DMS79 treated with DMSO at 0.1 percent for 48 hours (cell line): ENCODE results near the gene MOB2.

Experiments
- DNase-seq: peaks from one replicate; lab custom pipeline; 2025; lab: John Stamatoyannopoulos, UW

The MOB2 gene

DNA sequence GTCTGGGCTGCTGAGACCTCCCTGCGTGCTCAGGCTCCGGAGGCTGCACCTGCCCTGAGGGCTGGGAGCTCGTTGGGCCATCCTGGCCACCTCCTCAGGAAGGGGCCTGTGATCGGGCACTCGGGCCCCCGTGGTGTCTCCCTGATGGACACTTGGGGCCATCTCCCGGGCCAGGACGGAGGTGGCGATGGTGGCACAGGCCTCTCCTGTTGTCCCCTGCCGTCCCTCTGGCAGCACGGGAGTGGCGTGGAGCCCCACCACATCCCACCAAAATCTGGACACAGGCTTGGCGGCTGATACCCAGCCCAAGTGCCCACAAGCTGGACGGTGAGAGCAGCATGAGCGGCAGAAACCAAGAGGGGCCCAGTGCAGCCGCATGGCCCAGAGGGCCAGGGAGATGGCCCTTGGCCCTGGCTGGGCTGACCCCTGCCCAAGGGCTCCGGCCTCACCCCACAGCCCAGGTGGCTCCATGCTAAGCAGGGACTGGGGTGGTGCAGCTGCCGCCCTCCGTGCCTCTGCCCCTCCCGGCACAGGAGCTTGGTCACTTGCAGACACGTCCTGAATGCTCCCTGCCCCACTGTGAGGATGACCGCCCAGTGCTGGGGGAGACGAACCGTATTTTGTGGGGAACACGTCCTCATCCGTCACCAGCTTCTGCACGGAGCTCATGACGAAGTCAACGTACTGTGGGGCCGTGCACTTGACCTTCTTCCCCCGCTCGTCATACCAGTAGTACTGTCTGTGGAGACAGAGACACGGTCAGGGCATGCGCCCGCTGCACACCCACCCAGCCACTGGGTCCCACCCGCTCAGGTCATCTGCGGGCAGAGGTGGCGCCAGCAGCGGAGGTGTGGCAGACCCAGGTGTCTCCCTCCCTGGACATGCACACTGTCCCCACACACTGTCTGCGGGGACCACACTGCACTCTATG, 15.6 kb downstream of the MOB2 start:
- DNase-seq = no peak

DNA sequence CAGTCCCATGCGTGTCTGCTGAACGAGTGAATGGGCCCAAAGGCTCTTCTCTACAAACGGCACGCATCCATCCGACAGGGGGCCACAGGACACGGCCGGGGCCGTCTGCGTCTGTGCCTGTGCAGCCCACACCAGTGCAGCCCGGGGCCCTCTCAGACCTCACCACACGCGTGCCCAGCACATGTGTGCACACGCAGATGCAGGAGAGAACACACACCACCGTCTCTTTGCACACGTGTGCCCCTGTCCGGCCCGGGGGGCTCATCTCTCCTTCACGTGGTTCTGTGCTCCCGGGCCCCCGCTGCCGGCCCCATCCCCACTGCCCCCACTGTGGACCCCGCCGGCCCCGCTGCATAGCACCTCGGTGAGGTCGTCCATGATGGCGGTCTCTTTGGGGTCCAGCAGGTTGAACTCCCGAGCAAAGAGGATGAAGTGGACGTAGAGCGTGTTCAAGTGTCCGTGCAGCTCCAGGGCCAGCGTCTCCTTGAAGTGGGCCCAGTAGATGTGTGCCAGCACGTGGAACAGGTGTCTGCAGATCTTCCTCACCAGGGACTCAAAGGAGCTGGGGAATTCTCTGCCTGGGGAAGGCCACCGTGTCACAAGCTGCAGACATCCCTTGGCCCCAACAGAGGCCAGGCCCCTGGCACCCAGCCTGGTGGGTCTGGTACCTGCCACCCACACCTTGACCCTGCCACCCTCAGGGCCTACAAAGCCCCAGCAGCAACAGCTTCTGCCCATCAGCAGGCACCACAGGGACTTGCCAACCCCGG, 16.5 kb downstream of the MOB2 start:
- no peak for DNase-seq

GRCh38 chr11:1469287-1469910, 17.2 kb downstream of the MOB2 start:
- DNase-seq = no peak

DNA sequence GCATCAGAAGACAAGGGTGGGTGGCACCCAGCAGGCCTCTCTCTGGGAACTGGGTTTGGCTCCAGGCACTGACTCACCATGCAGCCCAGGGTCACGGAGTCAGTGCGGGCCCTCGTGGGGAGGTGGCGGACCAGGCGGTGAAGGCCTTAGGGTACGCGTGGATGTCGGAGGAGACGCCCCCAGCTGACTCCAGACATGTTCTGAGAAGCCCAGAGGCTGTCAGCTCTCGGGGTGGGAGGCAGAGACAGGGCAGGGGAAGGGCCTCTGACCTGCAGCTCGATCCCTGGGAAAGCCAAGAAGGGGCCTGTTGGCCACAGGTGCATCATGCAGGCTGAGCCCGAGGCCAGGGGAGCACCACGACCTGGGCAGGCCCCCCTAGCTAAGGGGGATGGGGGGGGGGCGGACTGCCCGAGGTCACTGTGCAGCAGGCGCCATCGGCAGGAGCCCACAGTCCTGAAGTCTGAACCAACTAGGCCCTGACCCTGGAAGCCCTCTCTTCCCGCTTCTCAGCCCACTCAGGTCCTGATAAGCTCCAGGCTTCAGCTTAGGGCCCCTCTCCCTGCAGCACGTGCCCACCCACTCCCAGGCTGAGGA, 18.0 kb downstream of the MOB2 start:
- no peak for DNase-seq

GRCh38 chr11:1468002-1468401, 18.6 kb downstream of the MOB2 start:
- no peak for DNase-seq

GRCh38 chr11:1467270-1467669, 19.3 kb downstream of the MOB2 start:
- DNase-seq = no peak

- DNase-seq = no peak
These were observed 19.8 kb downstream of the MOB2 start for GRCh38 chr11:1466784-1467183.

GRCh38 chr11:1463056-1463455, 23.5 kb downstream of the MOB2 start:
- no peak for DNase-seq

- no peak for DNase-seq
These were observed 23.9 kb downstream of the MOB2 start for GRCh38 chr11:1462698-1462975.

DNA sequence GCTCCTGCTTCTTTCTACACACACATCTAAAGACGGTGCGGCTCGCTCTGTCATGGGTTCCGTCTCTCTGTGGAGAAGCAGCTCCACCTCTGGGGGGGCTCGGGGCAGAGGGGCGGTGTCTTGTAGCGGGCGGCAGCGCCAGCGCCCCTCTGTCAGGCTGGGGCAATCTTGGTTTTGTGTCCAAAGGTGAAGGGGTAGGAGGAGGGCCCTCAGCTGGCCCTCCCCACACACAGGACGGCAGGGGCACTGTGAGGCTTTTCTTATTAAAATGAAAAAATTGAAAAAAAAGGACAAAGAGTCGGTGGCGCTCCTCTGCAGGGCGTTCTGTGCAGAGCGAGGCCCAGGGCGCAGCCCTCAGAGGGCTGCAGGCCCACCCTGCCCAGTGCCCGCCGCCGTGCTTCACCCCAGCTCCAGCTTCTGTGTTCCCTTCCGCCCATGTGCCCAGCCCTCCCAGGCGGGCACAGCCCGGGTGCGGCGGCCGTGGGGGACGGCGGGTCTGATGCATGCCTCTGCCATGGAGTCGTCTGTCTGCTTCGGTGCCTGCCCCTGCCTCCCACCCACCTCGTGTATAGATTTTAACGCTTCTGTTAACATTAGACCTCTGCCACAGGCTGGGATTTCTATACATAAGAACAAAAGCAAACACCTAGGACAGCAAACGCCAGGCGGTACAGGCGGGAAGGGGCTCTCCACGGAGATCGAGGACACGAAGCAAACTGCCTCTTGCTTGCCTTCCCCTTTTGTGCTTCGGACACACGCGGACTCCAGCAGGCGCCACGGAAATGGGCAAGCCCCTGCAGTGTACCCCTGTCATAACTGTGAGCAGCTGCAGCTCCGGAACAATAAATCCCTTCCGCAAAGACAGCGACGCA, 24.5 kb downstream of the MOB2 start:
- DNase-seq = no peak

DNA sequence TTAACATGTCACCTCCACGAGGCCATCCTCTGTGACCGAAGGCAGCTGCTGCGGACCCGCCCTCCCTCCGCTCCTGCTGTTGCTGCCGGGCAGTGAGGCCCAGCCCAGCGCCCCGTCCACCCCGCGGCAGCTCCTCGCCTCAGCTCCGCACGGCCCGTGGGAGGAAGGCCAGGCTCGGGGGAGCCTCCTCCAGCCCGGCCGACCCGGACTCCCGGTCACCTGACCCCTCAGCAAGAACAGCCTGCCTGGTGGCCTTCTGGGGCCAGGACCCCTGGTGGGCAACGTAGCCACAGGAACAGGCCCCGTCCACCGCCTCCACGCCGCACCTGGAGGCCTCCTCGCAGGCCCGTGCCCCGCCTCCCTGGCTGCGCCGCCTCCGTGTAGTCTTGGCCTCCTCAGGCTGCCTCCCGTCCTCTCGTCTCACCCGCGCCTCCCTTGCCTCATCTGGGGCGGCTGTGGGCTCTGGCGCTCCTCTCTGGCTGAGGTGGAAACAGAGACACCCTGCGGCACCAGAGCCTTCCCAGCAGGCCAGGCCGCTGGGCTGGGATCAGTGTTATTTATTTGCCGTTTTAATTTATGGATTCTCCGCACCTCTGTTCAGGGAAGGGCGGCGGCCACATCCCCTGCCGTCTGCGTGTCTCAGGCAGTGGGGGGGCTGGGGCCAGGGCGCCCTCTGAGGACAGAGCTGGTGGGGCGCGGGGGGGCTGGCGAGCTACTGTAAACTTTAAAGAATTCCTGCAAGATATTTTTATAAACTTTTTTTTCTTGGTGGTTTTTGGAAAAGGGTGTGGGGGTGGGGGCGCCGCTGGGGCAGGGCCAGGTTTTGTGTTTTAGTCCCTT, 25.4 kb downstream of the MOB2 start:
- DNase-seq = no peak

GRCh38 chr11:1460396-1460985, 26.1 kb downstream of the MOB2 start:
- DNase-seq = no peak

- DNase-seq = no peak
These were observed 26.7 kb downstream of the MOB2 start for GRCh38 chr11:1459764-1460395.

DNA sequence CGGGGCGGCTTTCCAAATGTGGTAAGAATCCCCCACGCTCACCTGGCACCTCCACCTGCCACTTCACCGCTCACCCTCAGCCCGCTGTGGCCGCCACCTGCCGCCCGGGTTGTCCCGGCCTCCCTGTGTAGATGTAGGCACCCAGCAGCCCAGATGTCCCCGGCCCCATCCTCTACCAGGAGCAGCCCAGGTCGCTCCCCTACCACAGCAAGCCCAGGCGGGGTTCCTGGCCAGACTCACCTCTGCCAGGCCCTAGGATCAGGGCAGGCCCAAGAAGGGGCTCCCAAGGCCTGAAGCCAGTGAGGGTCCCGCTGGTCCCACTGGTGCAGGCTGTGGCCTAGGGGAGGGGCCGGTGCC, 27.4 kb downstream of the MOB2 start:
- no peak for DNase-seq

- DNase-seq = peak; percentile 62
These were observed 28.0 kb downstream of the MOB2 start for GRCh38 chr11:1458340-1459218.

DNA sequence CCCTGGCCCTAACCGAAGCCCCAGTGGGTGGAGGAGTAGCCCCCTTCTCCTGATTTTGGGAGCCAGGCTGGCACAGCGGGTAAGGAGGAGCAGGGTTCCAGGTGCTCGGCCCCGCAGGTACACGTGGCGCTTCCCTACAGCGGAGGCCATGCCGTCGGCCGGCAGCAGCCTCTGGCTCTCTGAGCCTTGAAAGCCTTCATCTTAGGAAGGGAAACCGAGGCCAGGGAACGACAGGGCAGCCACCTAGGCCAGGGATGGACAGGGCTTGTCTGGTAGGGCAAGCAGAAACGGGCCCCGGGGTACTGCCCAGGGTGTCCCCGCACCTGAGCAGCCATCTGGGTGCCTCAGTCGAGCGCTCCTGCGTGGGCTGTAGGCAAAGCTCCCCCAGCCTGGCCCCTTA, 28.7 kb downstream of the MOB2 start:
- no peak for DNase-seq

- DNase-seq = no peak
These were observed 29.3 kb downstream of the MOB2 start for GRCh38 chr11:1457326-1457680.

DNA sequence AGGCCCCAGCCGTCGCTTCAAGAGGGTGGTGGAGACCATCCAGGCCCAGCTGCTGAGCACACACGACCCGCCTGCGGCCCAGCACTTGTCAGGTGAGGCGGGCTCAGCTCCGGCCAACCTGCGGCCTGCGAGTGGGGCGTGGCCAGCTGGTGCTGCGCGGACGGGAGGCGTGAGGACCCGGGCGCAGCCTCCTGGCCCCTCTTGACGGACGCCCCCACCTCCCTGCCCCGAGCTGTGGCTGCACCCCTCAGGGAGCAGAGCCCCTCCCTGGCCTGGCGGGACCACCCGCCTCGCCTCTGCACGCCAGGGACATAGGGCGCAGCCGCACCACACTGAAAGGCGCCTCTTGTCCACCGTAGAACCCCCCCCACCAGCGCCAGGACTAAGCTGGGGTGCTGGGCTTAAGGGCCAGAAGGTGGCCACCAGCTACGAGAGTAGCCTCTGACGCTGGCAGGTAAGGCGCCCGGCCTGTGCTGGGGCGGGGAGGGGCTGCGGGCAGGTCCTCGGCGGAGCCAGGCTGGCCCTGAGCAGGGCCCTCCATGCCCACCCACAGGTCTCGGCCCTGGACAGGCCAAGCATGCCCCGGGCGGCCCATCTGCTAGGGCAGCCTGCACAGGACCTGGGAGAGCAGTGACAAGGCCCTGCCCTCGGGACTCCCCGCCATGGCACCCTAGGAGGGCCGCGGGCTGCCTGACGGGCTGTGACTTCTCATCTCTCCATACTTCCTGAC, 29.8 kb downstream of the MOB2 start:
- DNase-seq = no peak
